ENCODE data around the gene ERICH2.

DNA sequence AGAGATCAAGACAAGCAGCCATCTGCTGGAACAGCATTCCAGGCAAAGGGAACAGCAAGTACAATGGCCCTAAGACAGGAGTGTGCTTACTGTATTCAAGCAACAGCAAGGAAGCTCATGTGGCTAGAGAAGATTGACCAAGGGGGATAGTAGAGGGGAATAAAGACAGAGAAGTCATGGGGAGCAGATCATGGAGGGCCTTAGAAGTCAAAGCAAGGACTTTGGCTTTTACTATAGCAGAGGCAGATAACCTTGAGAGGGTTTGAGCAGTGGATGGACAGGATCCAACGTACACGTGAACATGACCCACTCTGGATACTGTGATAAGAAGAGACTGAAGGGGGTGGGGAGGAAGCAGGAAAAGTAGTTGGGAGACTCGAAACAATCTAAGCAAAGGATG, 28.2 kb upstream of the ERICH2 start:
- TF ChIP-seq, protein P1, sequence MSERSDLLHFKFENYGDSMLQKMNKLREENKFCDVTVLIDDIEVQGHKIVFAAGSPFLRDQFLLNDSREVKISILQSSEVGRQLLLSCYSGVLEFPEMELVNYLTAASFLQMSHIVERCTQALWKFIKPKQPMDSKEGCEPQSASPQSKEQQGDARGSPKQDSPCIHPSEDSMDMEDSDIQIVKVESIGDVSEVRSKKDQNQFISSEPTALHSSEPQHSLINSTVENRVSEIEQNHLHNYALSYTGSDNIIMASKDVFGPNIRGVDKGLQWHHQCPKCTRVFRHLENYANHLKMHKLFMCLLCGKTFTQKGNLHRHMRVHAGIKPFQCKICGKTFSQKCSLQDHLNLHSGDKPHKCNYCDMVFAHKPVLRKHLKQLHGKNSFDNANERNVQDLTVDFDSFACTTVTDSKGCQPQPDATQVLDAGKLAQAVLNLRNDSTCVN (tag by site-specific recombination; optimal IDR thresholded peaks at IDR 0.05), result no peak
- no peak for TF ChIP-seq CTCF (tag by site-specific recombination; IDR thresholded peaks at IDR 0.05)
- no peak for TF ChIP-seq ZNF138 (tag by site-specific recombination; IDR thresholded peaks at IDR 0.05; ENCODE audit: borderline replicate concordance)
- TF ChIP-seq ZNF354C (tag by site-specific recombination; IDR thresholded peaks at IDR 0.05; ENCODE audit: borderline replicate concordance, low read depth), result no peak

Data from HEK293 (cell line).